HG03469 (cell line): ENCODE results near the gene SLC25A26.
"Not testable (repeated sequence)": the region's sequence is repeated elsewhere in the genome, so short reads cannot be mapped to it uniquely, and the experiment has no call there.

Experiments used
- ATAC-seq: cut with Tn5 transposase; IDR thresholded peaks from one replicate; pipeline ENCODE4 v1.9.1; 2021; ENCODE audit warnings: mild to moderate bottlenecking, moderate library complexity, moderate number of reproducible peaks; ENCODE audit not compliant: unreplicated experiment

SLC25A26 gene

GRCh38 chr3:66267906-66268305 is 47.1 kb downstream of the SLC25A26 start:
- no peak for ATAC-seq

- no peak for ATAC-seq
Measured at GRCh38 chr3:66268864-66269263, 48.1 kb downstream of the SLC25A26 start.

- ATAC-seq: no peak
Measured at GRCh38 chr3:66269411-66269810, 48.6 kb downstream of the SLC25A26 start.

- ATAC-seq: no peak
Measured at GRCh38 chr3:66270288-66270687, 49.5 kb downstream of the SLC25A26 start.

- no peak for ATAC-seq
Measured at GRCh38 chr3:66270701-66271100, 49.9 kb downstream of the SLC25A26 start.

- ATAC-seq: no peak
Measured at GRCh38 chr3:66271231-66271630, 50.4 kb downstream of the SLC25A26 start.

GRCh38 chr3:66272016-66272415 is 51.2 kb downstream of the SLC25A26 start:
- ATAC-seq: no peak

GRCh38 chr3:66274837-66275236 is 54.0 kb downstream of the SLC25A26 start:
- ATAC-seq: not testable (repeated sequence)

GRCh38 chr3:66276705-66277274 is 56.0 kb downstream of the SLC25A26 start:
- no peak for ATAC-seq

GRCh38 chr3:66279168-66279567 is 58.4 kb downstream of the SLC25A26 start:
- no peak for ATAC-seq

GRCh38 chr3:66280304-66280703 is 59.5 kb downstream of the SLC25A26 start:
- no peak for ATAC-seq

- ATAC-seq: not testable (repeated sequence)
Measured at GRCh38 chr3:66291922-66292321, 71.1 kb downstream of the SLC25A26 start.

- ATAC-seq: no peak
Measured at GRCh38 chr3:66297260-66297873, 76.6 kb downstream of the SLC25A26 start.

GRCh38 chr3:66297900-66298299 is 77.1 kb downstream of the SLC25A26 start:
- ATAC-seq: no peak

GRCh38 chr3:66298591-66298990 is 77.8 kb downstream of the SLC25A26 start:
- ATAC-seq: no peak

- ATAC-seq: not testable (repeated sequence)
Measured at GRCh38 chr3:66299085-66299484, 78.3 kb downstream of the SLC25A26 start.

GRCh38 chr3:66299891-66300290 is 79.1 kb downstream of the SLC25A26 start:
- no peak for ATAC-seq

GRCh38 chr3:66302288-66302687 is 81.5 kb downstream of the SLC25A26 start:
- ATAC-seq: no peak

GRCh38 chr3:66303491-66303901 is 82.7 kb downstream of the SLC25A26 start:
- ATAC-seq: no peak

- ATAC-seq: no peak
Measured at GRCh38 chr3:66304293-66304692, 83.5 kb downstream of the SLC25A26 start.

GRCh38 chr3:66306086-66306485 is 85.3 kb downstream of the SLC25A26 start:
- not testable (repeated sequence) for ATAC-seq

- ATAC-seq: not testable (repeated sequence)
Measured at GRCh38 chr3:66306991-66307390, 86.2 kb downstream of the SLC25A26 start.

- ATAC-seq: no peak
Measured at GRCh38 chr3:66312039-66312438, 91.2 kb downstream of the SLC25A26 start.
